Activated naive CD8-positive, alpha-beta T cell treated with anti-CD3 and anti-CD28 coated beads, Interleukin-2, amount 50 U/mL, for 16 hours (primary cell): ENCODE data around the gene RNF34.

Source experiments
- DNase-seq: peaks from one replicate; pipeline ENCODE4 v3.0.0-alpha.2; 2020; ENCODE audit warnings: low read depth, low spot score

RNF34 gene

GRCh38 chr12:121466794-121467637 is 67.1 kb downstream of the RNF34 start:
- peak; percentile 76 for DNase-seq

GRCh38 chr12:121467638-121468498 is 68.0 kb downstream of the RNF34 start:
- DNase-seq, result no peak

GRCh38 chr12:121468499-121468801 is 68.5 kb downstream of the RNF34 start:
- DNase-seq, result no peak

- no peak for DNase-seq
Observed at GRCh38 chr12:121470751-121471150, 70.8 kb downstream of the RNF34 start.

GRCh38 chr12:121472150-121472905 is 72.4 kb downstream of the RNF34 start:
- DNase-seq, result no peak
